Panc1 (cell line): ENCODE results near the gene KRT6C. TPM values are rescaled to one million over a fixed set of nuclear protein-coding genes. Genes with fewer than 3 reads are reported as not detected.

Source experiments
- ATAC-seq: fragments of 200-7000 bp; cut with Tn5 transposase; 2 replicates; pipeline ENCODE4 v1.9.1; 2020; ENCODE audit warnings: mild to moderate bottlenecking, moderate library complexity
- BruUV-seq: library from RNA; stranded (reverse); fragments of 400-500 nt; replicated peaks from 2 replicates; lab custom pipeline; 2021; lab: Mats Ljungman, UMichigan
- CTCF ChIA-PET: fragments of 300-600 bp; sonication (Branson Sonifier 250); formaldehyde crosslinking; loops from one replicate; lab custom pipeline; 2022; ENCODE audit warnings: antibody characterized with exemption; lab: Charles Lee
- POLR2A ChIA-PET: fragments of 300-600 bp; sonication (Branson Sonifier 250); formaldehyde crosslinking; loops from one replicate; lab custom pipeline; 2022; ENCODE audit warnings: antibody characterized with exemption; lab: Charles Lee
- DNase-seq: peaks from one replicate; pipeline ENCODE4 v3.0.0-alpha.2; 2010; ENCODE audit warnings: low read depth, low spot score
- H3K27ac ChIP-seq: 2 replicates; pipeline ENCODE4 v1.5.1; 2011; ENCODE audit warnings: mild to moderate bottlenecking, low read length, inconsistent platforms
- H3K27me3 ChIP-seq: fragments of 200-500 bp; sonication (Bioruptor generic); 2 replicates; pipeline ENCODE4 v1.6.0; 2014; ENCODE audit warnings: low read length, inconsistent platforms; ENCODE audit not compliant: control insufficient read depth, insufficient read depth
- H3K36me3 ChIP-seq: fragments of 200-500 bp; sonication (Bioruptor generic); 2 replicates; pipeline ENCODE4 v1.5.1; 2014; ENCODE audit warnings: inconsistent platforms, mild to moderate bottlenecking, low read length, moderate library complexity; ENCODE audit not compliant: control insufficient read depth, insufficient read depth
- H3K4me1 ChIP-seq: 2 replicates; pipeline ENCODE4 v1.5.1; 2011; ENCODE audit warnings: inconsistent platforms, mild to moderate bottlenecking, low read length, moderate library complexity; ENCODE audit not compliant: control insufficient read depth, insufficient read depth
- H3K4me3 ChIP-seq, 2 experiments: 2 replicates each; pipeline ENCODE4 v1.5.1; 2011 to 2012; ENCODE audit warnings: low read depth in 2 of 2, low read length in 2 of 2, mild to moderate bottlenecking in 2 of 2, inconsistent platforms in 1 of 2, moderate library complexity in 1 of 2
- H3K9me3 ChIP-seq: fragments of 200-500 bp; sonication (Bioruptor generic); 2 replicates; pipeline ENCODE4 v1.5.1; 2014; ENCODE audit warnings: low read depth, mild to moderate bottlenecking, inconsistent platforms, low read length, moderate library complexity; ENCODE audit not compliant: control insufficient read depth, insufficient read depth
- POLR2AphosphoS5 ChIP-seq: IDR thresholded peaks from 2 replicates; pipeline ENCODE4 v1.6.1; 2012; ENCODE audit warnings: mild to moderate bottlenecking, low read depth, low read length, moderate library complexity
- SIN3A ChIP-seq: IDR thresholded peaks from 2 replicates; pipeline ENCODE4 v1.6.1; 2012; ENCODE audit warnings: low read depth, mild to moderate bottlenecking, low read length, moderate library complexity, borderline replicate concordance; ENCODE audit not compliant: insufficient read depth
- TCF7L2 ChIP-seq: IDR thresholded peaks from 2 replicates; pipeline ENCODE4 v1.6.1; 2011; ENCODE audit warnings: mild to moderate bottlenecking, low read depth, low read length, inconsistent platforms
- in situ Hi-C: cut with HindIII; loops from 2 replicates; pipeline ENCODE4 v1.10.0; 2016; ENCODE audit warnings: low sequenced_read_pairs, low pct_unique_long_range_greater_than_20kb
- intact Hi-C: fragments of 100-400 bp; cut with micrococcal nuclease; formaldehyde crosslinking; loops from one replicate; pipeline ENCODE4 v1.10.0; 2022; ENCODE audit not compliant: unreplicated experiment
- total RNA-seq: library from RNA; stranded (reverse); gene quantifications from one replicate; pipeline ENCODE4 v1.2.1, GENCODE V29; 2021; ENCODE audit not compliant: unreplicated experiment
- TF ChIP-seq, protein P1 (sequence below): fragments of 450-650 bp; IDR thresholded peaks from 2 replicates; pipeline ENCODE4 v1.5.1; 2017; ENCODE audit warnings: mild to moderate bottlenecking
- TF ChIP-seq, protein P2 (sequence below), 2 experiments: IDR thresholded peaks; 2 replicates each; pipeline ENCODE4 v1.6.1; 2011 to 2012; ENCODE audit warnings: low read depth in 2 of 2, control low read depth in 1 of 2, low read length in 1 of 2, mild to moderate bottlenecking in 1 of 2, moderate library complexity in 1 of 2; ENCODE audit not compliant: insufficient read depth in 1 of 2

Gene KRT6C
- total RNA-seq, 1 experiment from 2014 or later, result not detected

DNA sequence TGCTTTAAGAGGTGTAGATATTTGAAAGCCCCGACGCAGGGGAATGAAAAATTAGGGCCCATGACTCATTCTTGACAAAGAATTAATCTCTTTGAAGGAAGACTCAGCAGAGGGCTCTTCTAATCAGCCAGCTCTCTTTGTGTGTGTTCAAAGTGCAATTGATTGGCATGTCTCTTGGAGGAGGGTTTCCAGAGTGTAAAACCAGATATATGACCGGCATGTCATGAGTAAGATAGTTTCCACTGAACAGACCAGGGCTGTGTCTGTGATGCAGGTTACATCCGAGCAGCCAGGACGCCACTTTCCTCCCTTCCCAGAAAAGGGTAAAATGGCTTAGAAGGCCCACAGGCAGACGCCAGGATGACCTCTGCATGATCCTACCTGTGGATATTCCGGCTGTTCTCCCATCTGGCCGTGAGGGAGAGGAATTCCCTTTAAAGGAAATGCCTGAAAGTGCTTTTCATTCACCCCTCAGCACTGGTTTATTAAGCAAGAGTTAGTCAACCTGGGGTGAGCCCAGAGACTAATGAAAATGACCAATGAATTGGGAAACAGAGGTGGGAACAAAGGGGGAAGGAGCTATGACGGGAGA is 32.2 kb downstream of the KRT6C start:
- ChIA-PET CTCF (no interaction called here), POLR2A (no interaction called here)
- in situ Hi-C loops (no loop called here), intact Hi-C loops (no loop called here)
- Histone ChIP-seq H3K4me1 (no peaks in the 10 kb centered on the region), H3K9me3 (no peaks in the 10 kb centered on the region), H3K27me3 (no peaks in the 10 kb centered on the region), H3K27ac (no peak overlapping the region), H3K4me3 (no peak overlapping the region), H3K36me3 (no peaks in the 10 kb centered on the region)
- no peak for DNase-seq
- BruUV-seq, result no TSS peak
- no peak for ATAC-seq
- TF ChIP-seq TCF7L2, result no peak
- TF ChIP-seq, protein P1, sequence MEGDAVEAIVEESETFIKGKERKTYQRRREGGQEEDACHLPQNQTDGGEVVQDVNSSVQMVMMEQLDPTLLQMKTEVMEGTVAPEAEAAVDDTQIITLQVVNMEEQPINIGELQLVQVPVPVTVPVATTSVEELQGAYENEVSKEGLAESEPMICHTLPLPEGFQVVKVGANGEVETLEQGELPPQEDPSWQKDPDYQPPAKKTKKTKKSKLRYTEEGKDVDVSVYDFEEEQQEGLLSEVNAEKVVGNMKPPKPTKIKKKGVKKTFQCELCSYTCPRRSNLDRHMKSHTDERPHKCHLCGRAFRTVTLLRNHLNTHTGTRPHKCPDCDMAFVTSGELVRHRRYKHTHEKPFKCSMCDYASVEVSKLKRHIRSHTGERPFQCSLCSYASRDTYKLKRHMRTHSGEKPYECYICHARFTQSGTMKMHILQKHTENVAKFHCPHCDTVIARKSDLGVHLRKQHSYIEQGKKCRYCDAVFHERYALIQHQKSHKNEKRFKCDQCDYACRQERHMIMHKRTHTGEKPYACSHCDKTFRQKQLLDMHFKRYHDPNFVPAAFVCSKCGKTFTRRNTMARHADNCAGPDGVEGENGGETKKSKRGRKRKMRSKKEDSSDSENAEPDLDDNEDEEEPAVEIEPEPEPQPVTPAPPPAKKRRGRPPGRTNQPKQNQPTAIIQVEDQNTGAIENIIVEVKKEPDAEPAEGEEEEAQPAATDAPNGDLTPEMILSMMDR, result no peak
- TF ChIP-seq, protein P2, sequence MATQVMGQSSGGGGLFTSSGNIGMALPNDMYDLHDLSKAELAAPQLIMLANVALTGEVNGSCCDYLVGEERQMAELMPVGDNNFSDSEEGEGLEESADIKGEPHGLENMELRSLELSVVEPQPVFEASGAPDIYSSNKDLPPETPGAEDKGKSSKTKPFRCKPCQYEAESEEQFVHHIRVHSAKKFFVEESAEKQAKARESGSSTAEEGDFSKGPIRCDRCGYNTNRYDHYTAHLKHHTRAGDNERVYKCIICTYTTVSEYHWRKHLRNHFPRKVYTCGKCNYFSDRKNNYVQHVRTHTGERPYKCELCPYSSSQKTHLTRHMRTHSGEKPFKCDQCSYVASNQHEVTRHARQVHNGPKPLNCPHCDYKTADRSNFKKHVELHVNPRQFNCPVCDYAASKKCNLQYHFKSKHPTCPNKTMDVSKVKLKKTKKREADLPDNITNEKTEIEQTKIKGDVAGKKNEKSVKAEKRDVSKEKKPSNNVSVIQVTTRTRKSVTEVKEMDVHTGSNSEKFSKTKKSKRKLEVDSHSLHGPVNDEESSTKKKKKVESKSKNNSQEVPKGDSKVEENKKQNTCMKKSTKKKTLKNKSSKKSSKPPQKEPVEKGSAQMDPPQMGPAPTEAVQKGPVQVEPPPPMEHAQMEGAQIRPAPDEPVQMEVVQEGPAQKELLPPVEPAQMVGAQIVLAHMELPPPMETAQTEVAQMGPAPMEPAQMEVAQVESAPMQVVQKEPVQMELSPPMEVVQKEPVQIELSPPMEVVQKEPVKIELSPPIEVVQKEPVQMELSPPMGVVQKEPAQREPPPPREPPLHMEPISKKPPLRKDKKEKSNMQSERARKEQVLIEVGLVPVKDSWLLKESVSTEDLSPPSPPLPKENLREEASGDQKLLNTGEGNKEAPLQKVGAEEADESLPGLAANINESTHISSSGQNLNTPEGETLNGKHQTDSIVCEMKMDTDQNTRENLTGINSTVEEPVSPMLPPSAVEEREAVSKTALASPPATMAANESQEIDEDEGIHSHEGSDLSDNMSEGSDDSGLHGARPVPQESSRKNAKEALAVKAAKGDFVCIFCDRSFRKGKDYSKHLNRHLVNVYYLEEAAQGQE (IDR thresholded peaks at IDR 0.05; ENCODE audit: insufficient read depth in 1 of 2, low read depth in 2 of 2, low read length in 1 of 2), result no peak
- TF ChIP-seq POLR2AphosphoS5, result no peak

GRCh38 chr12:52440821-52441319 is 32.7 kb downstream of the KRT6C start:
- BruUV-seq, result no TSS peak
- Histone ChIP-seq H3K9me3 (no peaks in the 10 kb centered on the region), H3K36me3 (no peaks in the 10 kb centered on the region), H3K27ac (no peak overlapping the region), H3K4me1 (no peaks in the 10 kb centered on the region), H3K27me3 (no peaks in the 10 kb centered on the region), H3K4me3 (no peak overlapping the region)
- in situ Hi-C loops, result no loop called here
- CTCF ChIA-PET, result no interaction called here
- intact Hi-C loops, result no loop called here
- TF ChIP-seq, protein P1, result no peak
- TF ChIP-seq POLR2AphosphoS5 (no peak), TCF7L2 (no peak), SIN3A (no peak)
- TF ChIP-seq, protein P2 (IDR thresholded peaks at IDR 0.05; ENCODE audit: insufficient read depth in 1 of 2, low read depth in 2 of 2, low read length in 1 of 2), result no peak
- ATAC-seq, result no peak
- POLR2A ChIA-PET, result no interaction called here
- DNase-seq, result no peak
